HCT116 (cell line): ENCODE data around the gene CPNE5. TPM values are rescaled to one million over a fixed set of nuclear protein-coding genes. Genes with fewer than 3 reads are reported as not detected.

Experiments
- ATAC-seq: fragments of 200-7000 bp; cut with Tn5 transposase; 2 replicates; pipeline ENCODE4 v1.9.1; 2020; ENCODE audit warnings: mild to moderate bottlenecking, moderate library complexity
- BruUV-seq: library from RNA; stranded (reverse); fragments of 400-500 nt; replicated peaks from 2 replicates; lab custom pipeline; 2021; lab: Mats Ljungman, UMichigan
- CTCF ChIA-PET: fragments of 300-600 bp; sonication (Branson Sonifier 250); formaldehyde crosslinking; loops from one replicate; lab custom pipeline; 2021; ENCODE audit warnings: antibody characterized with exemption; lab: Charles Lee
- POLR2A ChIA-PET: fragments of 300-600, 350-600 bp; sonication (Branson Sonifier 250); formaldehyde crosslinking; loops from one replicate; lab custom pipeline; 2021; ENCODE audit warnings: antibody characterized with exemption; lab: Charles Lee
- RAD21 ChIA-PET, 2 experiments: fragments of 300-600 bp; sonication (Branson Sonifier 250); formaldehyde crosslinking; loops; one replicate each; lab custom pipeline; 2023; ENCODE audit warnings: low total read pairs in 2 of 2; ENCODE audit not compliant: uncharacterized antibody in 2 of 2, unreplicated experiment in 2 of 2, low non-redundant PET in 1 of 2; lab: Charles Lee
- DNase-seq: peaks from one replicate; pipeline ENCODE4 v3.0.0-alpha.2; 2010; ENCODE audit warnings: low read depth, low spot score
- H2AFZ ChIP-seq: fragments of 200-600 bp; shearing (Covaris generic), sonication (generic); 2 replicates; pipeline ENCODE4 v1.6.1; 2017; ENCODE audit warnings: low read depth, mixed run types, mixed read lengths, antibody characterized with exemption, low read length; ENCODE audit not compliant: poor library complexity, severe bottlenecking
- H3K27ac ChIP-seq: 2 replicates; pipeline ENCODE4 v1.5.1; 2012; ENCODE audit warnings: low read depth, low read length
- H3K27me3 ChIP-seq: fragments of 200-600 bp; sonication (generic); 2 replicates; pipeline ENCODE4 v1.6.1; 2016; ENCODE audit warnings: mixed run types, low read length, mixed read lengths; ENCODE audit not compliant: insufficient read depth
- H3K36me3 ChIP-seq, 2 experiments: fragments of 200-500 bp in 1 of 2; fragments of 200-600 bp in 1 of 2; sonication (Bioruptor generic) in 1 of 2; sonication (generic) in 1 of 2; 2 replicates each; pipeline versions ENCODE4 v1.5.1 to v1.6.1; 2014 to 2016; ENCODE audit warnings: low read length in 2 of 2, inconsistent platforms in 1 of 2, mixed read lengths in 1 of 2, mixed run types in 1 of 2; ENCODE audit not compliant: insufficient read depth in 2 of 2, control insufficient read depth in 1 of 2
- H3K4me1 ChIP-seq, 2 experiments: fragments of 200-600 bp in 1 of 2; sonication (generic) in 1 of 2; 2 replicates each; pipeline versions ENCODE4 v1.5.1 to v1.6.1; 2012 to 2017; ENCODE audit warnings: low read length in 2 of 2, inconsistent platforms in 1 of 2, mild to moderate bottlenecking in 1 of 2, mixed read lengths in 1 of 2, mixed run types in 1 of 2, moderate library complexity in 1 of 2; ENCODE audit not compliant: insufficient read depth in 2 of 2, control insufficient read depth in 1 of 2
- H3K4me2 ChIP-seq: fragments of 200-600 bp; sonication (generic); 2 replicates; pipeline ENCODE4 v1.6.1; 2017; ENCODE audit warnings: mixed run types, low read length, mixed read lengths
- H3K4me3 ChIP-seq, 2 experiments: fragments of 200-600 bp in 1 of 2; sonication (generic) in 1 of 2; replicated peaks in 1 of 2; 2 replicates each; pipeline ENCODE4 v1.5.1; 2011 to 2016; ENCODE audit warnings: low read length in 2 of 2, control low read depth in 1 of 2, low read depth in 1 of 2, mild to moderate bottlenecking in 1 of 2, mixed read lengths in 1 of 2, mixed run types in 1 of 2
- H3K79me2 ChIP-seq: fragments of 200-600 bp; sonication (generic); 2 replicates; pipeline ENCODE4 v1.6.1; 2017; ENCODE audit warnings: mild to moderate bottlenecking, mixed run types, low read length, moderate library complexity, mixed read lengths; ENCODE audit not compliant: insufficient read depth
- H3K9ac ChIP-seq: fragments of 200-600 bp; sonication (generic); 2 replicates; pipeline ENCODE4 v1.6.1; 2016; ENCODE audit warnings: low read length, mixed read lengths
- H3K9me2 ChIP-seq: fragments of 200-600 bp; sonication (generic), shearing (Covaris generic); 2 replicates; pipeline ENCODE4 v1.6.1; 2017; ENCODE audit warnings: mixed run types, mild to moderate bottlenecking, moderate library complexity; ENCODE audit not compliant: insufficient read depth
- H3K9me3 ChIP-seq, 2 experiments: fragments of 200-500 bp in 1 of 2; fragments of 200-600 bp in 1 of 2; sonication (Bioruptor generic) in 1 of 2; sonication (generic) in 1 of 2; 2 replicates each; pipeline ENCODE4 v1.6.1; 2014 to 2017; ENCODE audit warnings: low read length in 2 of 2, mixed read lengths in 2 of 2, inconsistent platforms in 1 of 2, low read depth in 1 of 2, mild to moderate bottlenecking in 1 of 2, mixed run types in 1 of 2, moderate library complexity in 1 of 2; ENCODE audit not compliant: control insufficient read depth in 1 of 2, insufficient read depth in 1 of 2
- H4K20me1 ChIP-seq: fragments of 200-600 bp; sonication (generic), shearing (Covaris generic); 2 replicates; pipeline ENCODE4 v1.6.1; 2017; ENCODE audit warnings: mixed run types, mild to moderate bottlenecking, moderate library complexity; ENCODE audit not compliant: insufficient read depth
- EGR1 ChIP-seq: IDR thresholded peaks from 2 replicates; pipeline ENCODE4 v1.6.1; 2012; ENCODE audit warnings: low read depth
- ELF1 ChIP-seq: IDR thresholded peaks from 2 replicates; pipeline ENCODE4 v1.6.1; 2012; ENCODE audit warnings: low read depth, borderline replicate concordance
- EZH2 ChIP-seq: fragments of 200-600 bp; sonication (generic); IDR thresholded peaks from 2 replicates; pipeline ENCODE4 v1.6.1; 2017; ENCODE audit warnings: antibody characterized with exemption, mixed run types
- EZH2phosphoT487 ChIP-seq: fragments of 200-600 bp; IDR thresholded peaks from 2 replicates; pipeline ENCODE4 v1.6.1; 2018; ENCODE audit warnings: antibody characterized with exemption, borderline replicate concordance
- MAX ChIP-seq: IDR thresholded peaks from 2 replicates; pipeline ENCODE4 v1.6.1; 2012
- POLR2AphosphoS5 ChIP-seq: IDR thresholded peaks from 2 replicates; pipeline ENCODE4 v1.6.1; 2011; ENCODE audit warnings: mild to moderate bottlenecking, low read depth, low read length, moderate library complexity
- SIN3A ChIP-seq: IDR thresholded peaks from 2 replicates; pipeline ENCODE4 v1.6.1; 2012; ENCODE audit warnings: low read depth
- SP1 ChIP-seq: IDR thresholded peaks from 2 replicates; pipeline ENCODE4 v1.6.1; 2012; ENCODE audit warnings: low read depth
- SRF ChIP-seq: IDR thresholded peaks from 2 replicates; pipeline ENCODE4 v1.6.1; 2012; ENCODE audit warnings: low read depth
- YY1 ChIP-seq: IDR thresholded peaks from 2 replicates; pipeline ENCODE4 v1.6.1; 2011; ENCODE audit warnings: low read length, low read depth, moderate library complexity, mild to moderate bottlenecking; ENCODE audit not compliant: insufficient replicate concordance; ENCODE audit errors: extremely low read depth
- ZFX ChIP-seq: fragments of 450-650 bp; IDR thresholded peaks from 2 replicates; pipeline ENCODE4 v1.6.1; 2017
- ZNF274 ChIP-seq: fragments of 200-500 bp; sonication (Bioruptor generic); IDR thresholded peaks from 2 replicates; pipeline ENCODE4 v1.6.1; 2014; ENCODE audit warnings: mild to moderate bottlenecking, low read depth, low read length, inconsistent platforms
- intact Hi-C: fragments of 100-400 bp; cut with micrococcal nuclease; formaldehyde crosslinking; loops from 2 replicates; pipeline ENCODE4 v1.10.0; 2022
- total RNA-seq: library from RNA; stranded (reverse); gene quantifications from one replicate; pipeline ENCODE4 v1.2.1, GENCODE V29; 2021; ENCODE audit not compliant: unreplicated experiment

The CPNE5 gene
- total RNA-seq, 1 experiment from 2014 or later = not detected

GRCh38 chr6:36841756-36842155, 2.5 kb upstream of the CPNE5 start:
- Histone ChIP-seq H3K27ac (no peak overlapping the region), H2AFZ (no peak overlapping the region), H3K4me1 (peaks cover 0 to 7% of the 10 kb centered on the region in 2 experiments; a peak in 1 of 4 replicates), H3K4me2 (no peak overlapping the region), H4K20me1 (no peaks in the 10 kb centered on the region), H3K27me3 (peaks cover 10% of the 10 kb centered on the region; the same call in 1 of the 2 replicates), H3K9ac (no peak overlapping the region), H3K9me3 (no peaks in the 10 kb centered on the region), H3K4me3 (no peak overlapping the region), H3K9me2 (no peaks in the 10 kb centered on the region), H3K36me3 (no peaks in the 10 kb centered on the region), H3K79me2 (no peaks in the 10 kb centered on the region)
- DNase-seq (no peak), ATAC-seq (no peak)
- intact Hi-C loops = no loop called here
- ChIA-PET POLR2A (no interaction called here), RAD21 (no interaction called here), CTCF (interaction anchor here (1.2 kb wide), 1 partner anchor 10 kb away, joined by 3 read pairs; no protein-coding TSS in a partner anchor)
- BruUV-seq = no TSS peak
- no peak for TF ChIP-seq SIN3A
- TF ChIP-seq POLR2AphosphoS5 = no peak
- TF ChIP-seq SRF = no peak
- TF ChIP-seq SP1 = no peak
- no peak for TF ChIP-seq EZH2phosphoT487
- no peak for TF ChIP-seq ELF1
- TF ChIP-seq YY1 = no peak
- no peak for TF ChIP-seq EGR1
- no peak for TF ChIP-seq ZNF274
- no peak for TF ChIP-seq EZH2
- TF ChIP-seq MAX = no peak
- no peak for TF ChIP-seq ZFX
